Activated naive CD4-positive, alpha-beta T cell treated with anti-CD3 and anti-CD28 coated beads, Interleukin-2, amount 10 ng/mL, durations not matched to agents 7 days and 5 days (primary cell): ENCODE measurements around the gene DRG2.
A peak's percentile ranks its signal among the peaks of the same experiment; 100 is the strongest.

Experiments used
- CTCF ChIA-PET: fragments of 350-600 bp; sonication (Branson Sonifier 250); formaldehyde crosslinking; loops from one replicate; lab custom pipeline; 2021; ENCODE audit warnings: antibody characterized with exemption; lab: Charles Lee
- DNase-seq: peaks from one replicate; pipeline ENCODE4 v3.0.0-alpha.2; 2020
- H3K27ac Mint-ChIP-seq: one replicate; pipeline ENCODE4 v1.8.0; 2021; ENCODE audit warnings: mild to moderate bottlenecking, moderate library complexity, mixed read lengths
- H3K27me3 Mint-ChIP-seq: one replicate; pipeline ENCODE4 v1.8.0; 2021; ENCODE audit warnings: mild to moderate bottlenecking, mixed read lengths
- H3K36me3 Mint-ChIP-seq: one replicate; pipeline ENCODE4 v1.8.0; 2021; ENCODE audit warnings: mixed read lengths
- H3K4me1 Mint-ChIP-seq: one replicate; pipeline ENCODE4 v1.8.0; 2021; ENCODE audit warnings: mixed read lengths
- H3K4me3 Mint-ChIP-seq: one replicate; pipeline ENCODE4 v1.8.0; 2021; ENCODE audit warnings: mild to moderate bottlenecking, moderate library complexity, mixed read lengths
- H3K9me3 Mint-ChIP-seq: one replicate; pipeline ENCODE4 v1.8.0; 2021; ENCODE audit warnings: mixed read lengths

The DRG2 gene

DNA sequence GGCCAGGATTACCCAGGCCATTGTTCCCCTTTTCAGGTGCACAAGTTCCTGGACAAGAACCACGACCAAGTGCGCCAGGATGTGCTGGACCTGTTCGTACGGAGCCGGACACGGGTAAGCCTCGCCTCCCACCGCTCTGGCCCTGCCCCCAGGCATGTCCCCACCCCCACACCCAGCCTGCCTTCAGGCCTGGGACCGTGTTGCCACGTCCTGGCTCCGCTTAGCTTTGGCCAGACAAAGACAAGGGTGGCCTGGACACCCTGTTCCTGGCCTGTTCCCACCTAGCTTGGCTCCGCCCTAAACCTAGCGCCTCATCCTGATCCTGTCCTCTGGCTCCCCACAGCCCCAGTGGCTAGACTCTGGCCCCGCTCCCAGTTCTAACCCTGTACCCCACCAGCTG lies 51.8 kb downstream of the DRG2 start:
- Mint-ChIP-seq H3K9me3 (no peaks in the 10 kb centered on the region), H3K27ac (no peak overlapping the region), H3K36me3 (no peaks in the 10 kb centered on the region), H3K4me3 (no peak overlapping the region), H3K27me3 (peaks cover 34% of the 10 kb centered on the region), H3K4me1 (no peaks in the 10 kb centered on the region)
- CTCF ChIA-PET: no interaction called here
- DNase-seq: no peak

DNA sequence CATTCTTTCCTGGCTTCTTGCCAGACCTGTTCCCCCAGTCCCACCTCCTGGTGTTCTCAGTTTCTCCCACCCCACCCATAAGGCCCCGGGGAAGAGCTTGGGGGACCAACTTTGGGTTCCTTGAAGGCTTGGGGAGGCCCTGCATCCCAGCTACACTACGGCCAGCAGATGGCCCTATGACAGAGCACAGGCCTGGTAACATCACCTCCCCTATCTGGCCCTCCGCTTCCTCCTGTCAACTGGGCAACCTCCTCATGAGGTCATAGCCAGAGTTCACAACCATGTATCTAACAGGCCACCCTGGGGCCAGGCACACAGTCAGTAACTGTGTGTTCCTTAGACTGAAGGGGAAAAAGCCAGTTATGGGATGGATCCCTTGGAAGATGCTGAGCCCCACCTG lies 52.2 kb downstream of the DRG2 start:
- no peaks in the 10 kb centered on the region for H3K36me3 Mint-ChIP-seq
- H3K27me3 Mint-ChIP-seq: peaks cover 37% of the 10 kb centered on the region
- no peaks in the 10 kb centered on the region for H3K9me3 Mint-ChIP-seq
- CTCF ChIA-PET: interaction anchor here (0.7 to 1.3 kb wide), 2 partner anchors 40 to 49 kb away, joined by 3 to 5 read pairs; no protein-coding TSS in a partner anchor
- no peak for DNase-seq
- H3K27ac Mint-ChIP-seq: no peak overlapping the region
- no peak overlapping the region for H3K4me3 Mint-ChIP-seq
- H3K4me1 Mint-ChIP-seq: no peaks in the 10 kb centered on the region

DNA sequence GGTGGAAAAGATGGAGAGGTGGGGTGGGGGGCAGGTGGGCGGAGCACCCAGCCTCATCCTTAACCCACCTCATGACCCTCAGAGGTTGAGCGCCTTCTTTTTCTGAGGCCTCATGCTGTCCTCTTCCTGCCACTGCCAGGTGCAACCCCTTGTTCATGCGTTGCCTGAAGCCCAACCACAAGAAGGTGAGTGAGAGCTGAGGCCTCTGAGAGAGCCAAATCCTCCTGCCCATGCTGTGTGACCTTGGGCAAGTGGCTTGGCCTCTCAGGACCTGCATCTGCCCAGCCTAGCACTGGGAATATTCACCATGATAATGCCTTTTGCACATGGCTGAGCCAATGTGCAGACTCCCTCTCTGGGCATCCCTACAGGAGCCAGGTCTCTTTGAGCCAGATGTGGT lies 52.9 kb downstream of the DRG2 start:
- no peak overlapping the region for H3K27ac Mint-ChIP-seq
- H3K36me3 Mint-ChIP-seq: no peaks in the 10 kb centered on the region
- H3K4me1 Mint-ChIP-seq: no peaks in the 10 kb centered on the region
- no peaks in the 10 kb centered on the region for H3K9me3 Mint-ChIP-seq
- no peak for DNase-seq
- CTCF ChIA-PET: interaction anchor here (1.0 to 1.3 kb wide), 4 partner anchors 11 to 78 kb away, joined by 4 to 6 read pairs (median 5); no protein-coding TSS in a partner anchor
- peaks cover 38% of the 10 kb centered on the region for H3K27me3 Mint-ChIP-seq
- H3K4me3 Mint-ChIP-seq: no peak overlapping the region

DNA sequence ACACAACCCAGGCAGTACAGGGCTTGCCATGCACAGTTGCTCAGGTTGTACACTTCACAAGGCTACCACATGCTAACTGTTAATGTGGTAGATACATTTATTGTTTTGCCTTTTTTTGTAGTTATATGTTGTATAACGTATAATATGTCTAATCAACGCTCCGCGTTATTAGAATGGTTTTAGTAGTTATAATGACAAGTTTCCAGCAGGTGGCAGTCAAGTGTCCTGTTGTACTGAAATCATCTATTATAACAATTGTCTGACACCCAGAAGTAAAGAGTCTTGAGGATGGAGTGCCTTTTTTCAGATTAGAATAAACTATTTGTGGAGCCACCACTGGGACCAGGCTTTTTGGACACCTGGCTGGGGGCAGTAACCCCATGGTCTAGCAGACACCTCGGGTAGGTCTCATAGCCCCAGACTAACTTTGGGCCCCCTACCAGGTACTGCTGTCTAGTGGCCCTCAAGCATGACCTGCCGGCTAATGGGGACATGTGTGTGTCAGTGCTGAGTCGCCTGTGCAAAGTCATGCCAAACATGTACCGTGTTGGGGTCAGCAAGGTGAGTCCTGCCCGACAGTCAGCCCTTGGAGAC lies 53.6 kb downstream of the DRG2 start:
- Mint-ChIP-seq H3K9me3 (no peaks in the 10 kb centered on the region), H3K36me3 (no peaks in the 10 kb centered on the region), H3K27me3 (peaks cover 32% of the 10 kb centered on the region), H3K27ac (no peak overlapping the region), H3K4me3 (no peak overlapping the region), H3K4me1 (no peaks in the 10 kb centered on the region)
- CTCF ChIA-PET: interaction anchor here (0.6 to 1.3 kb wide), 9 partner anchors 10 to 153 kb away, joined by 3 to 6 read pairs (median 4); no protein-coding TSS in a partner anchor
- DNase-seq: peak; percentile 48

DNA sequence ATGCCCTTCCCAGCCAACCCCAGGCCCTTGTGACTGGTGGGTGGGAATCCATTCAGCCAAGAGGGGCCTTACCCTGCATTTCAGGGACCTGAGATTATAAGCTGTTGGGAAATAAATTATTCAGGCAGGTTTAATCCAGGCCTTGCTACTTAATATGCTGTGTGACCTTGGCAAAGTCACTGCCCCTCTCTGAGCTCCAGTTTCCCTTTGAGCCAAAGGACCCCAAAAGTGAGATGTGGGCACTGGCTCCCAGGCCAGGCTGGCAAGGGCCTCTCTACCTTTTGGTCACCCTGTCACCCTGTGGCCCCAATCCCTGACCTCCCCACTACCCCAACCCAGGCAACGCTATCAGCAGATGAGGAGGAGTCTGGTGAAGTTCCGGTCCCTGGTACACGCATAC lies 54.7 kb downstream of the DRG2 start:
- Mint-ChIP-seq H3K27me3 (peaks cover 31% of the 10 kb centered on the region), H3K9me3 (no peaks in the 10 kb centered on the region), H3K27ac (no peak overlapping the region), H3K4me3 (no peak overlapping the region), H3K4me1 (no peaks in the 10 kb centered on the region), H3K36me3 (no peaks in the 10 kb centered on the region)
- CTCF ChIA-PET: interaction anchor here (0.7 to 1.6 kb wide), 10 partner anchors 10 to 74 kb away, joined by 3 to 4 read pairs (median 3); partner anchors contain the start of gene ALKBH5
- DNase-seq: no peak

DNA sequence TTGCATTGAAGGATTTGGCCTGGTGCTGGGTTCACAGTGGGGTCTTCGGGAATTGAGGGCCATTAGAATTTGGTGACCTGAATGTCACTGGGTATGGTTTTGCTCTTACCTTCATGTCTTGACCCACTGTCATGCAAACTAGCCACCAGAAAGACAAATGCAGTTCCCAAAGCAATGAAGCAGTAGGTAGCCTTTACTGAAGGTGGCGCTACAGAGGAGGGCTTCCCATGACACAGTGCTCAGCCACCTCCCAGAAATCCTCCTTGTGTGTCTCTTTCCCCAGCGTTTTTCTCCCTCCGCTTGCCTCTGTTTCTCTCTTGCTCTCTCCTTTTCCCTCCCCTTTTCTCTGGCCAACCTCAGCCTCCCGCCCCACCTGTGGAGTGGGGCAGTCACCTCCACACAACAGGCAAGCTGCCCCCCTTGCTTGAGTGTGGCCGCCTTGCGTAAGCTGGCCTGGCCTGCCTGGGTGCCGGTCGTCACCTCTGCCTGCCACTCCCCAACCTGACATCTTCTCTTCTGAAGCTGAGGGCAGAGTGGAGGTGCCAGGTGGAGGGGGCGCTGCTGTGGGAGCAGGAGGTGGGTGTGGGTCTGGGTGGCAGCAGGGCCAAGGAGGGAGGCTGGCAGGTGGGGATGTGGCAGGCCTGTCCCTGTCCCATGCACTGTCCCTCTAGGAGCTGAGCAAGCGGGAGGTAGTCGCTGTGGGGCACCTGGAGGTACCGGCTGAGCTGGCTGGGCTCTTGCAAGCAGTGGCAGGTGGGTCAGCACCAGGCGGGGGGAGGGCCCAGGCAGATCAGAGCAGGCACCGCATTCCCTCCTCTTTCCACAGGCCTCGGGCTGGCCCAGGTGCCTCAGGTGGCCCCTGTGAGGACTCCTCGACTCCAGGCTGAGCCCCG lies 55.5 kb downstream of the DRG2 start:
- H3K36me3 Mint-ChIP-seq: no peaks in the 10 kb centered on the region
- peaks cover 34% of the 10 kb centered on the region for H3K27me3 Mint-ChIP-seq
- no peaks in the 10 kb centered on the region for H3K4me1 Mint-ChIP-seq
- H3K4me3 Mint-ChIP-seq: no peak overlapping the region
- CTCF ChIA-PET: interaction anchor here (0.7 to 1.6 kb wide), 8 partner anchors 9 to 55 kb away, joined by 3 to 5 read pairs (median 3); partner anchors contain the start of gene ALKBH5
- no peak overlapping the region for H3K27ac Mint-ChIP-seq
- H3K9me3 Mint-ChIP-seq: no peaks in the 10 kb centered on the region
- DNase-seq: no peak

DNA sequence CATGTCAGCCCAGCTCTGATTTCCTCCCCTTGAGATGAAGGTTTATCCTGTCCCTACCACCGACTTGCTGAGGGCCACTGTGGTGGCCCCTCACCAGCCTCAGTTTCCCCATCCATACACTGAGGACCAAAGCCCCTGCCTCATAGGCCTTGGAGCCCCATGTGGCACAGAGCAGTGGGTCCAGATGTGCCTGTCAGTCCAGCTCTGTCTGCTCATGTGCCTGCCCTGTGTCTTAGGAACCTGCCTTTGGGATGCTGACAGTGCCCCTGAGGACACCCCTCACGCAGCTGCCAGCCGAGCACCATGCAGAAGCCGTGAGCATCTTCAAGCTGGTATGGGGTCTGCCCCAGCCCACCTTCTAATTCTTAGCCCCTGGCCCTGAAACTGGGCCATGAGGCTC lies 56.5 kb downstream of the DRG2 start:
- no peak overlapping the region for H3K4me3 Mint-ChIP-seq
- no peak overlapping the region for H3K27ac Mint-ChIP-seq
- CTCF ChIA-PET: interaction anchor here (1.2 kb wide), 2 partner anchors 8 to 54 kb away, joined by 3 to 5 read pairs; no protein-coding TSS in a partner anchor
- H3K9me3 Mint-ChIP-seq: no peaks in the 10 kb centered on the region
- peaks cover 38% of the 10 kb centered on the region for H3K27me3 Mint-ChIP-seq
- no peaks in the 10 kb centered on the region for H3K36me3 Mint-ChIP-seq
- DNase-seq: no peak
- H3K4me1 Mint-ChIP-seq: no peaks in the 10 kb centered on the region

DNA sequence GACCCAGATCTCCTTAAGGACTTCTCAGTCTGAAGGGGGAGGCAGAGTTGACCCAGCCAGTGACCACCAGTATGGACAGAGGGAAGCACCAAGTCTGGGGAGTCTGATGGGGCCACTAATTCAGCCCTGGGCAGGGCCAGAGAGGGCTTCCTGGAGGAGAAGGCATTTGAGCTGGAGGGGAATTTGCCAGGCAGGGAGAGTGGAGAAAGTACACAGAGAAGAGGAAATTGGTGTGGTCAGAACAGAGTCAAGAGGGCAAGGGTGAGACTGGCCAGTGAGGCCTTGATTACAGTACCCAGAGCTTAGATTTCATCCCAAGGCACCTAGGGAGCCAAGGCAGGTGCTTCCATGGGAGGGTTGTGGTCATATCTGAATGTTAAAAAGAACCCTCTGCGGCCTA lies 57.1 kb downstream of the DRG2 start:
- CTCF ChIA-PET: no interaction called here
- no peak overlapping the region for H3K27ac Mint-ChIP-seq
- no peaks in the 10 kb centered on the region for H3K9me3 Mint-ChIP-seq
- no peak for DNase-seq
- H3K4me1 Mint-ChIP-seq: no peaks in the 10 kb centered on the region
- H3K4me3 Mint-ChIP-seq: no peak overlapping the region
- peaks cover 40% of the 10 kb centered on the region for H3K27me3 Mint-ChIP-seq
- no peaks in the 10 kb centered on the region for H3K36me3 Mint-ChIP-seq

DNA sequence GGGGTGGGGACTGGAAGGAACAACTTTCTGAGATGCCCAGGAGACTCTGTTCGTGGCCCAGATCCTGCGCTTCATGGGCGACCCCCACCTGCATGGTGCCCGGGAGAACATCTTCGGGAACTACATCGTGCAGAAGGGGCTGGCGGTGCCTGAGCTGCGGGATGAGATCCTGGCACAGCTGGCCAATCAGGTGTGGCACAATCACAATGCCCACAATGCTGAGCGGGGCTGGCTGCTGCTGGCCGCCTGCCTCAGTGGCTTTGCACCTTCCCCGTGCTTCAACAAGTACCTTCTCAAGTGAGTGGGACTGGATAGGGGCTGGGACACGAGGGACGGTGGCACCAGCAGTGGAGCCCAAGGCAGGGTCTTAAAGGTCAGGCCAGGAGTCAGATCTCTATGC lies 58.1 kb downstream of the DRG2 start:
- no peak overlapping the region for H3K4me3 Mint-ChIP-seq

DNA sequence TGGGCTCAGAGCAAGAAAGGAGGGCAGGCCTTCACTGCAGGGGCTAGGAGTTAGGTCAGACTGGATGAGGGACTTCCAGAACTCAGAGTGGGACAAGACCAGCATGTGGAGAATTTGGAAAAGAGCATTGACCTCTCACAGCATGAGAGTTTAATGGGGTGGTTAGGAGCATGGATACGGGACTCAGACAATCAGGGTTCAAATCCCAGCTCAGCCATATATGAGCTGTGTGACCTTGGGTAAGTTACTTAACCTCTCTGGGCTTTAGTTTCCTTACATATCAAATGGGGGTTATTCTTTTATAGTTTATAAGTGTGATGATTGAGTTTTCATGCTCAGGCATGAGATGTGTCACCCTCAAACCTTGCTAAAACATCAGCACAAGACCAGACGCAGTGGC lies 58.5 kb downstream of the DRG2 start:
- CTCF ChIA-PET: no interaction called here
- no peaks in the 10 kb centered on the region for H3K4me1 Mint-ChIP-seq
- DNase-seq: no peak

More for the DNA sequence above, 58.1 kb downstream of the DRG2 start:
- peaks cover 38% of the 10 kb centered on the region for H3K27me3 Mint-ChIP-seq
- H3K27ac Mint-ChIP-seq: no peak overlapping the region
- CTCF ChIA-PET: no interaction called here
- no peak for DNase-seq
- H3K4me1 Mint-ChIP-seq: no peaks in the 10 kb centered on the region
- no peaks in the 10 kb centered on the region for H3K36me3 Mint-ChIP-seq
- H3K9me3 Mint-ChIP-seq: no peaks in the 10 kb centered on the region

DNA sequence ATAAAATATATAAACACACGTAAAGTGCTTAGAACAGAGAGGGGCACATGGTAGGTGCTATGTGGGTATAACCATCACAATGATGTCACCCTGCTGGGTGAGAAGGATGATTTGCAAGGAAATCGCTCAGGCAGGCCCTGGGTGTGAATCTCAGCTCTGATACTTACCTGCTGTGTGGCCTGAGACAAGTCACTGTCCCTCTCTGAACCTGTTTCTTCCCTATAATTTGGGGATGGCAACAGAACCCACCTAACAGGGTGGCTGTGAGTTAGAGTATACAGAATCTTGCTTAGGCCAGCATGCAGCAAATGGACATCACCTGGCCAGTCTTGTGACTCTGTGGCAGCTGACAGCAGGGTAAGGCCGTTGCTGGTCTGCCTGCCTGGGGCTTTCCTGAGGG lies 59.2 kb downstream of the DRG2 start:
- H3K36me3 Mint-ChIP-seq: no peaks in the 10 kb centered on the region
- no peak for DNase-seq
- H3K4me1 Mint-ChIP-seq: no peaks in the 10 kb centered on the region
- no peaks in the 10 kb centered on the region for H3K9me3 Mint-ChIP-seq
- CTCF ChIA-PET: no interaction called here
- H3K27ac Mint-ChIP-seq: no peak overlapping the region
- H3K27me3 Mint-ChIP-seq: peaks cover 37% of the 10 kb centered on the region
- H3K4me3 Mint-ChIP-seq: no peak overlapping the region

More for the DNA sequence above, 58.5 kb downstream of the DRG2 start:
- H3K36me3 Mint-ChIP-seq: no peaks in the 10 kb centered on the region
- H3K4me3 Mint-ChIP-seq: no peak overlapping the region
- no peak overlapping the region for H3K27ac Mint-ChIP-seq
- H3K27me3 Mint-ChIP-seq: peaks cover 42% of the 10 kb centered on the region
- H3K9me3 Mint-ChIP-seq: no peaks in the 10 kb centered on the region

DNA sequence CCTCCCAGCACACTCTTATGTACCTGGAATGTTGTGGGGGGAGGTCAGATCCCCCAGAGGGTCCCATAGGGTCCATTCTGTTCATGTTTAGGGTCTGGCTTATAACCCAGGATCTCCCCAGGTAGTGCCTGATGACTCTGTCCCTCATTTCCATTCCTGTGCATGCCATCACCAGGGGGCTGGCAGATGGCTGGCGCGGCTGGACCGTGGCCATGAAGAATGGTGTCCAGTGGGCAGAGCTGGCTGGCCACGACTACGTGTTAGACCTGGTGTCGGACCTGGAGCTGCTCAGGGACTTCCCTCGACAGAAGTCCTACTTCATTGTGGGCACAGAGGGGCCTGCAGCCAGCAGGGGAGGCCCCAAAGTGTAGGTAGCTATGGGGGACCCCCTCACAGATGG lies 60.8 kb downstream of the DRG2 start:
- CTCF ChIA-PET: no interaction called here
- Mint-ChIP-seq H3K4me1 (peaks cover 2% of the 10 kb centered on the region), H3K27ac (no peak overlapping the region), H3K9me3 (no peaks in the 10 kb centered on the region), H3K27me3 (peaks cover 44% of the 10 kb centered on the region), H3K36me3 (no peaks in the 10 kb centered on the region), H3K4me3 (no peak overlapping the region)
- DNase-seq: no peak

DNA sequence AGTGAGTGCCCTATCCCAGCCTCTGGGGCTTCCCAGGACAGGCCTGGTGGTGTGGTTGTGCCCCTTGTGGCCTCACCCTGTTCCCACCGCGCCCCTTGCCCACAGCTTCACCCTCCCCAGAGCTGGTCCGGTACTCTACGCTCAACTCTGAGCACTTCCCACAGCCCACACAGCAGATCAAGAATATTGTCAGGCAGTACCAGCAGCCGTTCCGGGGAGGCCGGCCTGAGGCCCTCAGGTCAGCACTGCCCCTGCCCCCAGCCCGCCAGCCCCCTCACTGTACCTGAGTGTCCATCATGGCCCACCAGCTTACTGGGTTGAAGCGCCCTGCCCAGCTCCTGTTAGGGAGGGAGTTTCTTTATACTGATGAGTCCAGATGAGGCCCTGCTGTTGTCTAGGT lies 63.5 kb downstream of the DRG2 start:
- Mint-ChIP-seq H3K36me3 (no peaks in the 10 kb centered on the region), H3K9me3 (no peaks in the 10 kb centered on the region), H3K27ac (no peak overlapping the region), H3K4me3 (no peak overlapping the region), H3K4me1 (peaks cover 5% of the 10 kb centered on the region), H3K27me3 (peaks cover 63% of the 10 kb centered on the region)
- DNase-seq: no peak
- CTCF ChIA-PET: interaction anchor here (2.1 kb wide), 1 partner anchor 10 kb away, joined by 6 read pairs; no protein-coding TSS in a partner anchor

DNA sequence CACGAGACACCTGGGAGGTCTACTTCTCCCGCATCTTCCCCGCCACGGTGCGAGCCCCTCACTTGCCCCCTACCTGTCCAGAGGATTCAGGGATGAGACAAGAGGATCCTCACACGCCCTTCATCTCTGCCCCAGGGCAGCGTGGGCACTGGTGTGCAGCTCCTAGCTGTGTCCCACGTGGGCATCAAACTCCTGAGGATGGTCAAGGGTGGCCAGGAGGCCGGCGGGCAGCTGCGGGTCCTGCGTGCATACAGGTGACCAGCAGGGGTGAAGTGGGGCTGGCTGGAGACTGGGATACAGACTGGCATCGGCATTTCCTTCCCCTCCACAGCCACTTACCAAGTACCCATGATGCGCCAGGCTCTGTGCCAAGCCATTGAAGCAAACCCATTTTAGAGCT lies 67.4 kb downstream of the DRG2 start:
- no peak overlapping the region for H3K4me3 Mint-ChIP-seq
- H3K36me3 Mint-ChIP-seq: no peaks in the 10 kb centered on the region
- H3K27ac Mint-ChIP-seq: no peak overlapping the region
- H3K4me1 Mint-ChIP-seq: peaks cover 14% of the 10 kb centered on the region
- H3K27me3 Mint-ChIP-seq: peaks cover 53% of the 10 kb centered on the region
- no peak for DNase-seq
- H3K9me3 Mint-ChIP-seq: no peaks in the 10 kb centered on the region
- CTCF ChIA-PET: interaction anchor here (1.2 kb wide), 1 partner anchor 13 kb away, joined by 4 read pairs; no protein-coding TSS in a partner anchor
